Measurements from ENCODE around the gene VPS45.

DNA sequence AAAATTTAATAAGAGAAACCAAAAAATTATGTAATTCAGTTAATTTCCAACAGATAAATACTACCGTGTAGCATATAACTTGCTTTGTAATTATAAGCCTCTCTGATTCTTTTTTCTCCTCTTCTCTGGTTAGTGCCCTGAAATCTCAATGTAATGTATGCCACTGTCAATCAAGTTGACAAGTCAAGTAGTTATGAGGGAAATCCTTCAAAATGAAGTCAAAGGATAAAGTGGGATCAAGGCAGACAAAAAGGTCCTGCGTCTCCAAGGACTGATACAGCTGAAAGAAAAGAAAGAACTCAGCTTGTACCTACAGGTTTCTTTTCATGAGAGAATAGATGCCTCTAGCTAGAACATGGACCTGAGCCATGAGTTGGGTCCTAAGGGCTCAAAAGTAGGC, 19.8 kb downstream of the VPS45 start:
- TF ChIP-seq, protein P1, sequence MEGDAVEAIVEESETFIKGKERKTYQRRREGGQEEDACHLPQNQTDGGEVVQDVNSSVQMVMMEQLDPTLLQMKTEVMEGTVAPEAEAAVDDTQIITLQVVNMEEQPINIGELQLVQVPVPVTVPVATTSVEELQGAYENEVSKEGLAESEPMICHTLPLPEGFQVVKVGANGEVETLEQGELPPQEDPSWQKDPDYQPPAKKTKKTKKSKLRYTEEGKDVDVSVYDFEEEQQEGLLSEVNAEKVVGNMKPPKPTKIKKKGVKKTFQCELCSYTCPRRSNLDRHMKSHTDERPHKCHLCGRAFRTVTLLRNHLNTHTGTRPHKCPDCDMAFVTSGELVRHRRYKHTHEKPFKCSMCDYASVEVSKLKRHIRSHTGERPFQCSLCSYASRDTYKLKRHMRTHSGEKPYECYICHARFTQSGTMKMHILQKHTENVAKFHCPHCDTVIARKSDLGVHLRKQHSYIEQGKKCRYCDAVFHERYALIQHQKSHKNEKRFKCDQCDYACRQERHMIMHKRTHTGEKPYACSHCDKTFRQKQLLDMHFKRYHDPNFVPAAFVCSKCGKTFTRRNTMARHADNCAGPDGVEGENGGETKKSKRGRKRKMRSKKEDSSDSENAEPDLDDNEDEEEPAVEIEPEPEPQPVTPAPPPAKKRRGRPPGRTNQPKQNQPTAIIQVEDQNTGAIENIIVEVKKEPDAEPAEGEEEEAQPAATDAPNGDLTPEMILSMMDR (IDR thresholded peaks at IDR 0.05), result no peak
- TF ChIP-seq POLR2AphosphoS5 (IDR thresholded peaks at IDR 0.05) (no peak), POLR2A (IDR thresholded peaks at IDR 0.05) (no peak), EP300 (IDR thresholded peaks at IDR 0.05; ENCODE audit: low read depth) (no peak)

Measured in transverse colon (tissue), 4 donors.